Hepatocyte (in vitro differentiated cells): ENCODE results near the gene PARP12. TPM values are rescaled to one million over a fixed set of nuclear protein-coding genes. Genes with fewer than 3 reads are reported as not detected.

Experiments
- DNase-seq: peaks from one replicate; pipeline ENCODE4 v3.0.0-alpha.2; 2016; ENCODE audit warnings: low spot score
- H2AFZ ChIP-seq: fragments of 200-600 bp; sonication (generic); 2 replicates; pipeline ENCODE4 v1.6.0; 2016; ENCODE audit warnings: antibody characterized with exemption, mild to moderate bottlenecking
- H3K27ac ChIP-seq: fragments of 200-600 bp; sonication (generic); 2 replicates; pipeline ENCODE4 v1.5.1; 2016; ENCODE audit warnings: mild to moderate bottlenecking
- H3K27me3 ChIP-seq: fragments of 200-600 bp; sonication (generic); 2 replicates; pipeline ENCODE4 v1.6.1; 2016
- H3K36me3 ChIP-seq: fragments of 200-600 bp; sonication (generic); replicated peaks from 2 replicates; pipeline ENCODE4 v1.5.1; 2016; ENCODE audit warnings: low read depth; ENCODE audit not compliant: insufficient read depth
- H3K4me1 ChIP-seq: fragments of 200-600 bp; sonication (generic); 2 replicates; pipeline ENCODE4 v1.5.1; 2016; ENCODE audit warnings: mild to moderate bottlenecking, moderate library complexity; ENCODE audit not compliant: insufficient read depth
- H3K4me2 ChIP-seq: fragments of 200-600 bp; sonication (generic); 2 replicates; pipeline ENCODE4 v1.6.0; 2016
- H3K4me3 ChIP-seq: fragments of 200-600 bp; sonication (generic); 2 replicates; pipeline ENCODE4 v1.5.1; 2016; ENCODE audit warnings: mild to moderate bottlenecking
- H3K79me2 ChIP-seq: fragments of 200-600 bp; sonication (generic); 2 replicates; pipeline ENCODE4 v1.6.0; 2017; ENCODE audit warnings: mild to moderate bottlenecking
- H3K9me2 ChIP-seq: fragments of 200-600 bp; sonication (generic); replicated peaks from 2 replicates; pipeline ENCODE4 v1.6.0; 2017; ENCODE audit warnings: mild to moderate bottlenecking; ENCODE audit not compliant: insufficient read depth
- H3K9me3 ChIP-seq: fragments of 200-600 bp; sonication (generic); 2 replicates; pipeline ENCODE4 v1.5.1; 2016; ENCODE audit warnings: low read depth, mild to moderate bottlenecking
- H4K20me1 ChIP-seq: fragments of 200-600 bp; sonication (generic); 2 replicates; pipeline ENCODE4 v1.6.0; 2016; ENCODE audit warnings: mild to moderate bottlenecking; ENCODE audit not compliant: insufficient read depth, poor library complexity, severe bottlenecking
- CTCF ChIP-seq: fragments of 200-600 bp; sonication (generic); IDR thresholded peaks from 2 replicates; pipeline ENCODE4 v1.5.1; 2016; ENCODE audit warnings: antibody characterized with exemption, mild to moderate bottlenecking; ENCODE audit not compliant: poor library complexity
- EZH2 ChIP-seq: fragments of 200-600 bp; sonication (generic); IDR thresholded peaks from 2 replicates; pipeline ENCODE4 v1.6.1; 2016; ENCODE audit warnings: antibody characterized with exemption, mild to moderate bottlenecking, borderline replicate concordance
- EZH2phosphoT487 ChIP-seq: fragments of 200-600 bp; sonication (generic); IDR thresholded peaks from one replicate; pipeline ENCODE4 v1.6.1; 2018; ENCODE audit warnings: antibody characterized with exemption, mild to moderate bottlenecking, low read depth, moderate library complexity; ENCODE audit not compliant: unreplicated experiment, severe bottlenecking
- whole genome bisulfite sequencing: methylation state at CpG from one replicate; pipeline ENCODE4 v1.1.6; 2016; ENCODE audit warnings: low lambda C conversion rate; ENCODE audit errors: missing lambda C conversion rate; 5-methylcytosine and 5-hydroxymethylcytosine counted together
- polyA plus RNA-seq: library from polyadenylated mRNA; unstranded; fragments of >200 nt; fragmentation: Nextera tagmentation; extraction: Ambion mirVana; gene quantifications from 2 replicates; pipeline ENCODE4 v1.2.1, GENCODE V29; 2016
- total RNA-seq: library from RNA; depleted of rRNA; stranded (reverse); fragments of >200 nt; gene quantifications from 2 replicates; pipeline ENCODE4 v1.2.3, GENCODE V29; 2014

The PARP12 gene
- total and polyA plus RNA-seq, 2 experiments from 2014 or later, result 11.2 to 14.0 TPM

- Histone ChIP-seq H2AFZ (no peak overlapping the region), H3K4me3 (no peak overlapping the region), H3K27me3 (no peaks in the 10 kb centered on the region), H3K27ac (no peak overlapping the region), H3K9me3 (no peaks in the 10 kb centered on the region), H3K36me3 (no peaks in the 10 kb centered on the region), H3K79me2 (no peaks in the 10 kb centered on the region), H3K4me1 (no peaks in the 10 kb centered on the region), H4K20me1 (no peaks in the 10 kb centered on the region), H3K9me2 (no peaks in the 10 kb centered on the region), H3K4me2 (no peak overlapping the region)
- no peak for DNase-seq
- TF ChIP-seq EZH2phosphoT487 (no peak), EZH2 (no peak), CTCF (no peak)
- WGBS, result 94% methylated on average over 1 of the region's 1 CpG
These were observed 30.6 kb upstream of the PARP12 start for GRCh38 chr7:140093375-140093774.

- no peak overlapping the region for H3K27ac ChIP-seq
- H3K27me3 ChIP-seq, result no peaks in the 10 kb centered on the region
- TF ChIP-seq EZH2, result no peak
- no peak for TF ChIP-seq EZH2phosphoT487
- TF ChIP-seq CTCF, result no peak
- no peaks in the 10 kb centered on the region for H3K9me2 ChIP-seq
- H3K4me3 ChIP-seq, result no peak overlapping the region
- no peak for DNase-seq
- H3K79me2 ChIP-seq, result no peaks in the 10 kb centered on the region
- H2AFZ ChIP-seq, result no peak overlapping the region
- H4K20me1 ChIP-seq, result no peaks in the 10 kb centered on the region
- no peaks in the 10 kb centered on the region for H3K4me1 ChIP-seq
- H3K4me2 ChIP-seq, result no peak overlapping the region
- no peaks in the 10 kb centered on the region for H3K36me3 ChIP-seq
- no peaks in the 10 kb centered on the region for H3K9me3 ChIP-seq
- 97% methylated on average over 2 of the region's 2 CpGs for WGBS
These were observed 22.7 kb upstream of the PARP12 start for GRCh38 chr7:140085447-140085846.

- Histone ChIP-seq H3K36me3 (no peaks in the 10 kb centered on the region), H3K9me2 (no peaks in the 10 kb centered on the region), H2AFZ (no peak overlapping the region), H3K79me2 (no peaks in the 10 kb centered on the region), H4K20me1 (no peaks in the 10 kb centered on the region), H3K27ac (no peak overlapping the region), H3K9me3 (no peaks in the 10 kb centered on the region), H3K4me3 (no peak overlapping the region), H3K4me1 (no peaks in the 10 kb centered on the region), H3K27me3 (no peaks in the 10 kb centered on the region), H3K4me2 (no peak overlapping the region)
- no peak for DNase-seq
- TF ChIP-seq EZH2, result no peak
- 84% methylated on average over 8 of the region's 8 CpGs for WGBS
These were observed 22.2 kb upstream of the PARP12 start for GRCh38 chr7:140084972-140085371.

GRCh38 chr7:140084142-140084655 lies 21.4 kb upstream of the PARP12 start:
- no peaks in the 10 kb centered on the region for H3K27me3 ChIP-seq
- TF ChIP-seq CTCF (no peak), EZH2 (no peak), EZH2phosphoT487 (no peak)
- H3K4me1 ChIP-seq, result no peaks in the 10 kb centered on the region
- H3K4me3 ChIP-seq, result no peak overlapping the region
- H4K20me1 ChIP-seq, result no peaks in the 10 kb centered on the region
- no peak overlapping the region for H3K4me2 ChIP-seq
- H3K9me2 ChIP-seq, result no peaks in the 10 kb centered on the region
- no peaks in the 10 kb centered on the region for H3K9me3 ChIP-seq
- no peak overlapping the region for H2AFZ ChIP-seq
- H3K79me2 ChIP-seq, result no peaks in the 10 kb centered on the region
- DNase-seq, result no peak
- WGBS, result 95% methylated on average over 4 of the region's 4 CpGs
- H3K27ac ChIP-seq, result no peak overlapping the region
- no peaks in the 10 kb centered on the region for H3K36me3 ChIP-seq
